ENCODE results near the gene AIMP2.

The AIMP2 gene

DNA sequence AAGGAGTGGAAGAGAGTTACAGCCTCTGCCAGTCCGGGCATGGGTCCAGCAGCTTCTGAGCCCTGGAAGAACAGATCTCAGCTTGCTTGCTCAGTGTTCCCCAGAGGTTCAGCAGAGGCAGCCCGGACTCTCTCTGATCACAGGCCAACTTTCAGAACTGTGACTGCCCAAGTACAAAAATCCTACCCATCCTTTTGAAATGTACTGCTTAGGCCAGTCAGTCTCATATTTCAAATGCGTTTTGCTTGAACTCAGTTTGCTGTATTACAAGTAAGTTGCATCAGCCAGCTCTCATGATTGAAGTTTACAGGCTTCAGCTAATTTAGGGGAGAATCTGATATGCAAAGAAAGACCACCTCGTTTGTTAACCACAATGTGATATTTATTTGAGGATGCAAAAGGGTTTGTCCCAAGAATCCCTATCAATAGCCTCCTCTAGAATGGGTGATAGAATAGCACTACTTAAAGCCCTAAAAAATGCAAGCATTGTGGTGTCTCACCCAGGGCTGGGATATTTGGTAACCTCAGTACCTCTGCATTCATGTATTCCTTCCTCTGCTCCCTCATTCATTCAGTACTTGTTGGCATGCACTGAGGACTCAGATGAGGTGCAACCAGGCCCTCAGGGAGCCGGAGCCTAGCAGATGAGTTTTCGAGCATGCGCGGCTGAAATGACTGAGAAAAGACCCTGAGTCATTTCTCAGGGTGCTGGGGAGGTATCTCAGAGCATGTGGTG is 7.0 kb downstream of the AIMP2 start:
- Mint-ChIP-seq H3K9me3 (no peaks in the 10 kb centered on the region), H3K27ac (peak overlapping the region; percentile 55), H3K36me3 (peaks cover 37% of the 10 kb centered on the region), H3K4me1 (peaks cover 15% of the 10 kb centered on the region), H3K27me3 (no peaks in the 10 kb centered on the region), H3K4me3 (no peak overlapping the region)
- DNase-seq, result no peak
- CTCF ChIA-PET, result no interaction called here

DNA sequence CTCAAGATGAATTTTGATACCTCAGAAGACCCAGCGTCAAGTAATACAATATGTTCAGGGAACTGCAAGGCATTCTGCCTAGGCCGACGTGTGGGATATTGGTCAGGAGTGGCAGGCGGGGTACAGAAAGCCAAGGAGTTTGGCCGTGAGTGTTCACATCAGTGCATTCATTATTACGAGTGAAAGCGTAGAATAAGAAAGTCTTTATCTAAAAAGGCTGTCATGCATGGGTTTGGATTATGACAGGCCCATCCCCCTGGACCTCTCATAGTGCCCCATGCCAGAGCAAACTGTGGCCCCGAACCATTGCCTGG is 7.5 kb downstream of the AIMP2 start:
- Mint-ChIP-seq H3K27me3 (no peaks in the 10 kb centered on the region), H3K9me3 (no peaks in the 10 kb centered on the region), H3K36me3 (peaks cover 39% of the 10 kb centered on the region), H3K4me1 (peaks cover 11% of the 10 kb centered on the region), H3K4me3 (no peak overlapping the region), H3K27ac (peak overlapping the region; percentile 55)
- DNase-seq, result no peak
- CTCF ChIA-PET, result no interaction called here

DNA sequence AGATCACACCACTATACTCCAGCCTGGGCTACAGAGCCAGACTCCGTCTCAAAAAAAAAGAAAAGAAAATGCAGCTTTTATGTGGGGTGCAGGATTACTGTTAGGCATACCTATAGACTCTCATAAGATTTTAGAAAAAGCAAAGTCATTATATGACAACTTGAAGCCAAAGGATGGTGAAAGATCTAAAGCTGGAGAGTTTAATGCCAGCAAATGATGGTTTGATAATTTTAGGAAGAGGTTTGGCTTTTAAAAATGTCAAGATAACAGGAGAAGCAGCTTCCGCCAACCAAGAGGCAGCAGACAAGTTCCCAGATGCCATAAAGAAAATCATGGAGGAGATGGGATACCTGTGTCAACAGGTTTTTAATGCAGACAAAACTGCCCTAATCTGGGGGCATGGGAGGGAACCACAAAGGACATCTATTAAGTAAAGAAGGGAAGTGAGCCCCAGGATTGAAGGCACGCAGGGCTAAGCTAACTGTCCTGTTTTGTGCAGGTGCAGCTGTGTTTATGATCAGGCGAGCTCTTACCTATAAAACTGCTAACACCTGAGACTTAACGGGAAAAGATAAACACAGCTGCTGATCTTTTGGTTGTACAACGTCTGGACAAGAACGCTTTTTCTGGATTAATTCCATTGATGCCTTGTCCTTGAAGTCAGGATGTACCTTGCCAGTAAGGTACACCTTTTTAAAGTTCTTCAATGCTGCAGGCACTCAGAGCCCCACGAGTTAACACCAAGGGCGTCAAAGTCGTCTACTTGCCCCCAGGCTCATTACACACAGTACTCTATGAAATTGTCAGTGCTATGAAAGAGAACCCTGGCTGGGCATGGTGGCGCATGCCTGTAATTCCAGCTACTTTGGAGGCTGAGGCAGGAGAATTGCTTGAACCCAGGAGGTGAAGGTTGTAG is 11.6 kb downstream of the AIMP2 start:
- Mint-ChIP-seq H3K4me3 (no peak overlapping the region), H3K36me3 (peaks cover 59% of the 10 kb centered on the region), H3K27me3 (no peaks in the 10 kb centered on the region), H3K4me1 (peaks cover 2% of the 10 kb centered on the region), H3K27ac (no peak overlapping the region), H3K9me3 (no peaks in the 10 kb centered on the region)
- CTCF ChIA-PET, result no interaction called here
- no peak for DNase-seq

DNA sequence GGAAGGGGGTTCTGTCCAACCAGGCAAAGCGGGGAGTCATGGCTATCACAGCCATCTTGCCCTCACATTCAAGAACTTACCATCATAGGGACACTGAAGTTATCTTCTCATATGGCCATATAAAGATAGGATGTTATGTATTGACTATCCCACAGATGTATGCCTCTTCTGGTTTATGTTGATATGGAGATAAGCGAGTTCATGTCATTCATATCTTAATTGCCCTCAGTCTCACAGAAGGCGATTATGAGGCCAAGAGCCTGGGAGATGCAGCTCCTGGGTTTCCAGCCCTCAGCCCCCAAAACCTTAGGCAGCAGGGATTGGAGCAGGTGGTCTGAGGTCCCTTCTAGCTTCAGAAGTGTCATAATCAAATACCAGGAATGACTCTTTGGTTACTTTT is 13.6 kb downstream of the AIMP2 start:
- no peak for DNase-seq
- Mint-ChIP-seq H3K4me1 (peaks cover 22% of the 10 kb centered on the region), H3K27me3 (no peaks in the 10 kb centered on the region), H3K36me3 (peaks cover 69% of the 10 kb centered on the region), H3K4me3 (no peak overlapping the region), H3K27ac (no peak overlapping the region), H3K9me3 (no peaks in the 10 kb centered on the region)
- CTCF ChIA-PET, result no interaction called here

DNA sequence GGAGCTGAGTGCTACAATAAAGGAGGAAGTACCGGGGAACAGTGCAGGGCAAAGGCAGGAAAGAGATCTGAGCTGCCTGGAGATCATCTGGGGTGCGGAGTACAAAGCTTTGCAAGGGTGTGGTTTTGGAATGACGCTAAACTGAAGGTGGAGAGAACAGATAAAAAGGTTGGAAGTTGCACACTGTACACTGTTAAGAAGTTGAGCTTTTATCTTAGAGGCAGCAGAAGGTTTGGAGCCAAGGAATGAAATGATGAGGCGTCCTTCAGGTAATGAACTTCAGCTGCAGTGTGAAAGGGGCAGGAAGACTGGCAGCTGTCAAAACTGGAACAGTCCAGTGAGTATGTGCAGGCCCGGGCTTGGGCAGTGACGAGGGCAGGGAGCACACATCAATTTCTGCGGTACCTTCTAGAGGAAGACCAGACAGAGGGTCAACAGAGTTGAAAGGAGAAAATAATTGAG is 14.9 kb downstream of the AIMP2 start:
- H3K27ac Mint-ChIP-seq, result no peak overlapping the region
- no peak for DNase-seq
- peaks cover 26% of the 10 kb centered on the region for H3K4me1 Mint-ChIP-seq
- CTCF ChIA-PET, result interaction anchor here (0.6 to 1.5 kb wide), 4 partner anchors 27 to 302 kb away, joined by 3 to 4 read pairs (median 3); no protein-coding TSS in a partner anchor
- H3K36me3 Mint-ChIP-seq, result peaks cover 76% of the 10 kb centered on the region
- no peaks in the 10 kb centered on the region for H3K9me3 Mint-ChIP-seq
- H3K4me3 Mint-ChIP-seq, result no peak overlapping the region
- no peaks in the 10 kb centered on the region for H3K27me3 Mint-ChIP-seq

DNA sequence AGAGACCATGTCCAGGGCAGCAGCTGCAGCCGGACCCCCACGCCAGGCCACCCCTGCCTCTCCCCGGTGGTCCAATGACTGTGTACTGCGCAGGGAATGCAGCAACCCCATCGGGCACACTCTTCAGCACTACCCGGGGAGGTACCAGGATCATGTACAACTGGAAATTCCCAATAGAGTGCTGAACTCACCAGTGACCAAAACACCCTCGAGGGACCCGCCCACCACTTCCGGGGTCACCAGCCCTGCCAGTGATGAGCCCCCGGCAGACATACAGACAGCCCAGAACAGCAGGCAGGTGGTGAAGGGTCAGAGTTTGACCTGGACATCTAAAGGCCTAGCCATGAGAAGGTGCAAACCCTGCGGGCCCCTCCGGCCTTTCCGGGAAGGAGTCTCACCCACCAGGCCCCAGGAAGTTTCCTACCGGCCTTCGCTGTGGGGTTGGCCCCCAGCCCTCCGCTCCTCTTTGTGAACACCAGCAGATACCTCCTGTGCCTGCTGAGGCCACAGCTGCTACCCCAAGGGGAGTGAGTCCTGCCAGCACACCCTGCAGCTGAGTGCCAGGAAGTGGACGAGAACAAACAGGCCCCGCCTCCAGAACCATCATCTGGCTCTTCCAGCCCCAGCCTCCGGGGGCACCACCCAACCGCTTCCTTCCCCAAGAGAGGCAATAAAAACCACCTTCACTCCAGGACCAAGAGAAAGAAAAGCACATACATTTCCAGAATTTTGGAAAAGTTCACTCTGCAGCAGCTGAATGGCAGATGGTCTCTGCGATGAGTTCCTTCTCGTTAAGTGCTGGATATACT is 17.1 kb downstream of the AIMP2 start:
- peaks cover 75% of the 10 kb centered on the region for H3K36me3 Mint-ChIP-seq
- H3K4me1 Mint-ChIP-seq, result peaks cover 26% of the 10 kb centered on the region
- H3K27me3 Mint-ChIP-seq, result no peaks in the 10 kb centered on the region
- H3K4me3 Mint-ChIP-seq, result peak overlapping the region; percentile 54
- CTCF ChIA-PET, result interaction anchor here (0.9 to 1.2 kb wide), 2 partner anchors 158 to 297 kb away, joined by 3 read pairs; no protein-coding TSS in a partner anchor
- H3K9me3 Mint-ChIP-seq, result no peaks in the 10 kb centered on the region
- DNase-seq, result peak; percentile 83
- peak overlapping the region; percentile 86 for H3K27ac Mint-ChIP-seq

DNA sequence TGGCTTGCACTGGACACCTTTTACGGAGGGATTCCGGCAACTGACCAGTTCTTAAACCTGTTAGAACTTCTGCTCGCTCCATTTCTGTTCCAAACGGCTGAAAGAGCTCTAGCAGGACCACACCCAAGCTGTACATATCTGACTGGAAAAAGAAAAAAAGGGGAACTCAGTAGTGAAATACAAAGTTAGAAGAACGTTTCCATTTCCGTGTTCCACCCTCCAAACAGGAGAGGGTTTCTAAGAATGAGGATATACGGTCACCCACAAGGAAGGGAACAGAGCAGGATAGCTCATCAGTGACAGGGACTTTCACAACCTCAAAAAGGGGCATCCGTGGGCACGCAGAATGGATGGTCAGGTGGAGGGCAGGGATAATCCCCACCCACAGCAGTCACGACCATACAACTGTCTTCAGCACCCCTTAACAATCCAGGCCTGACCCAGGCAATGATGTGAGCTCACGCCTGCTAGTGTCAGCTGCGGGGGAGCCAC is 17.8 kb downstream of the AIMP2 start:
- Mint-ChIP-seq H3K4me1 (peaks cover 26% of the 10 kb centered on the region), H3K36me3 (peaks cover 74% of the 10 kb centered on the region), H3K27me3 (no peaks in the 10 kb centered on the region), H3K4me3 (no peak overlapping the region), H3K27ac (peak overlapping the region; percentile 86), H3K9me3 (no peaks in the 10 kb centered on the region)
- DNase-seq, result no peak
- CTCF ChIA-PET, result interaction anchor here (1.2 to 1.3 kb wide), 2 partner anchors 19 to 158 kb away, joined by 3 to 4 read pairs; no protein-coding TSS in a partner anchor

DNA sequence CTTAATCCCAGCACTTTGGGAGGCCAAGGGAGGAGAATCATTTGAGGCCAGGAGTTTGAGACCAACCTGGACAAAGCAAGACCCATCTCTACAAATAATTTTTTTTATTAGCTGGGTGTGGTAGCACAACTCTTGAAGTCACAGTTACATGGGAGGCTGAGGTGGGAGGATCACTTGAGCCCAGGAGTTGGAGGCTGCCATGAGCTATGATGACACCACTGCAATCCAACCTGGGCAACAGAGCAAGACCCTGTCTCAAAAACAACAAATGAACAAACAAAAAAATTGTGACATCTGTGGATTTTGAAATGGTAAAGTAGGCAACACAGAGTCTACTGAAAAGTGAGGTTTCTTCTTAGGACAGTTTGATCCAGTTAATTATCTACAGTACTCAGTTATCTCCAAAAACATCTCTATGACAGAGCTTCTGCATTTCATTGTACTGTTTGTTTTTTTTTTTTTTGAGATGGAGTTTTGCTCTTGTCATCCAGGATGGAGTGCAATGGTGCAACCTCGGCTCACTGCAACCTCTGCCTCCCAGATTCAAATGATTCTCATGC is 18.8 kb downstream of the AIMP2 start:
- Mint-ChIP-seq H3K27ac (peak overlapping the region; percentile 60), H3K4me3 (no peak overlapping the region), H3K9me3 (no peaks in the 10 kb centered on the region), H3K4me1 (peaks cover 26% of the 10 kb centered on the region), H3K36me3 (peaks cover 68% of the 10 kb centered on the region), H3K27me3 (no peaks in the 10 kb centered on the region)
- no peak for DNase-seq
- CTCF ChIA-PET, result interaction anchor here (0.8 to 1.3 kb wide), 3 partner anchors 13 to 30 kb away, joined by 3 to 4 read pairs (median 4); no protein-coding TSS in a partner anchor

DNA sequence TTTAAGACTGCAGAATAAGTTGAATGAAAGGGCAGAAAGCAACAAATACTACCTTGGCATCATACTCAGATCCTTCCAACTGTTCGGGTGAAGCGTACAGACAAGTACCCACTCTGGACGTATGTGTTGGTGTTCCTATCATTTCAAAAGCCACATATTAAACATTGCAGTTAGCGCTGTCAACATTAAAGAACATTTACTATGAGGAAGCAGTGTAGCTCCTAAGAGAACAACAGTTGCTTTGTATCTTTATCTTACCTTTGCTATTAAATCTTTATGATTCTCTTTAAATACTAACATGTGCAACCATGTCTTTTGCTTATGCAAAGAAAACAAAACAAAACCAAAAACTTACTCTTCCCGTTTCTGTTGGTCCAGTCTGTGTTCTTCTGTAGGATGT is 19.5 kb downstream of the AIMP2 start:
- Mint-ChIP-seq H3K4me3 (no peak overlapping the region), H3K27me3 (no peaks in the 10 kb centered on the region), H3K4me1 (peaks cover 26% of the 10 kb centered on the region), H3K27ac (peak overlapping the region; percentile 38), H3K9me3 (no peaks in the 10 kb centered on the region), H3K36me3 (peaks cover 66% of the 10 kb centered on the region)
- CTCF ChIA-PET, result no interaction called here
- no peak for DNase-seq

DNA sequence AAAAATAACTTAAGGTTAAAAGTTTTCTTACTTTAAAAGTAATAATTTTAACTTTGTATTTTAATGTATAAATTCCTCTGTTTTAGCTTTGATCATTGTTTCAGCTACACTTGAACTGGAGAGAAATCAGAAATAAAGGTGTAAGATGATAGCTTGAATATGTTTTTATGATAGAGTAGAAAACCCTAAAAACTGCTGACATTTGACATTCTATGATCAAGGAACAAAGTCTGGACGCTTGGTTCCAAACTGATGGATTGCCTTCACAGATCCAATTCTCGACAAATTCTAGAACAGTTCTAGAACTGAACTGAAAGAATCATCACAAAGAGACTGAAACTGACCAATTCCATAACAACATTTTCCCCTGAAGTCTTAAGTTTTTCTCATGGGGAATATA is 21.9 kb downstream of the AIMP2 start, which contains the start of gene ANKRD61:
ANKRD61 (plus strand) TSS at position 389 of the 400 bp plus-strand sequence; CDS start at position 389, 0 bp downstream.
- Mint-ChIP-seq H3K36me3 (peaks cover 69% of the 10 kb centered on the region), H3K4me3 (no peak within 1 kb of the TSS), H3K27ac (peak within 1 kb of the TSS; percentile 65), H3K9me3 (no peaks in the 10 kb centered on the region), H3K4me1 (peaks cover 20% of the 10 kb centered on the region), H3K27me3 (no peaks in the 10 kb centered on the region)
- CTCF ChIA-PET, result no interaction called here
- no peak for DNase-seq

DNA sequence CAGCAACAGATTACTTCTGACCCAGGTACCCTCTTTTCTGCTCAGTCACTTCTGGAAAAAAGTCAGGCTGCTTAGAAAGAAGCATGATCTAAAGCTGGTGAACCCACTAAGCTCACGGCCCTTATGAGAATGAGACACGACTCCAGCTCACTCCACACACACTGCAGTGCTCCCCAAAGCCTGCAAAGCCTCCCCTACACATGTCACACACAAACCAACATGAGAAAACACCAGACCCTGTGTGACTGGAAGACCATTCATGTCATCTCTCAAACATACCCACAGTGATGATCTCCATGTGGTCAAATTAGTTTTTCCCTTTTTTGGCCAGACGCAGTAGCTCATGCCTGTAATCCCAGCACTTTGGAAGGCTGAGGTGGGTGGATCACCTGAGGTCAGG is 22.5 kb downstream of the AIMP2 start:
- DNase-seq, result no peak
- H3K27ac Mint-ChIP-seq, result no peak overlapping the region
- CTCF ChIA-PET, result interaction anchor here (1.2 kb wide), 1 partner anchor 9 kb away, joined by 3 read pairs; no protein-coding TSS in a partner anchor

DNA sequence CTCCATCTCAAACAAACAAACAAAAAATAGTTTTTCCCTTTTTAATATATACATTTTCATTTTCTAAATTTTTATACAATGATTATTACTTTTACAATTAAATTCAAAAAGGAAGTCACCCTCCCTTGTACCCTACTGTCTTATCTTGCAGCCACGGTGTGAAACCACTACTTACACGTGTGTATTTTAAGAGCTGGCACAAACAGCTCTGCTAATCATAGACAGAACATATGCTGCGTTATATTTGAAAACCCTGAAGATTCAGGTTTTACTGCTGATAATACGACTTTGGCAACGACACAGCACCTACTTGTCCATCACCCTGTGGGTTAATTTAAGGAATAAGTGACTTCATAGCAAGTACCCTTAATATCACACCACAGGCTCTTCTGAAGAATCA is 23.1 kb downstream of the AIMP2 start:
- CTCF ChIA-PET, result interaction anchor here (1.2 kb wide), 1 partner anchor 8 kb away, joined by 3 read pairs; no protein-coding TSS in a partner anchor
- H3K27ac Mint-ChIP-seq, result no peak overlapping the region
- H3K36me3 Mint-ChIP-seq, result peaks cover 63% of the 10 kb centered on the region
- no peak for DNase-seq
- H3K4me3 Mint-ChIP-seq, result no peak overlapping the region
- H3K4me1 Mint-ChIP-seq, result peaks cover 9% of the 10 kb centered on the region
- H3K9me3 Mint-ChIP-seq, result no peaks in the 10 kb centered on the region
- no peaks in the 10 kb centered on the region for H3K27me3 Mint-ChIP-seq

More for the DNA sequence above, 22.5 kb downstream of the AIMP2 start:
- peaks cover 15% of the 10 kb centered on the region for H3K4me1 Mint-ChIP-seq
- H3K9me3 Mint-ChIP-seq, result no peaks in the 10 kb centered on the region
- H3K36me3 Mint-ChIP-seq, result peaks cover 68% of the 10 kb centered on the region
- H3K4me3 Mint-ChIP-seq, result no peak overlapping the region
- H3K27me3 Mint-ChIP-seq, result no peaks in the 10 kb centered on the region

DNA sequence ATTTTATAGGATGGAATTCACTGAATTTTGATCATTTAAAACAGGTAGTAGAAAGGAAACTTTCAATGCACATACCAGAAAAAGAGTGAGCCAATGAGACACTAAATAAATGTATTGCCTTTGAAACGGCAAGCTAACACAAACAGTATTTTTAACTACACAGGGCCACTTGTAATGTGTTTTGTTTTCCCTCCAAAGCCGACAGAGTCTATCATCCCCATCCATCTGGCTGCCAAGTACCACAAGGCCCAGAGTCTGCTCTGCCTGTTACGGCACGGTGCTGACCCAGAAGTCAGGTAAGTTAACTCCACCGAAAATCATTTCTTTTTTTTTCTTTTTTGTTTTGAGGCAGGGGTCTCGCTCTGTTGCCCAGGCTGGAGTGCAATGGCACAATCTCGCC is 23.6 kb downstream of the AIMP2 start:
- H3K4me1 Mint-ChIP-seq, result peaks cover 4% of the 10 kb centered on the region
- H3K36me3 Mint-ChIP-seq, result peaks cover 59% of the 10 kb centered on the region
- DNase-seq, result no peak
- no peaks in the 10 kb centered on the region for H3K27me3 Mint-ChIP-seq
- no peak overlapping the region for H3K4me3 Mint-ChIP-seq
- peak overlapping the region; percentile 26 for H3K27ac Mint-ChIP-seq
- H3K9me3 Mint-ChIP-seq, result no peaks in the 10 kb centered on the region
- CTCF ChIA-PET, result interaction anchor here (1.2 kb wide), 1 partner anchor 8 kb away, joined by 3 read pairs; no protein-coding TSS in a partner anchor
